Measurements from ENCODE around the gene ZFR2.
A peak's percentile ranks its signal among the peaks of the same experiment; 100 is the strongest.

Gene ZFR2

DNA sequence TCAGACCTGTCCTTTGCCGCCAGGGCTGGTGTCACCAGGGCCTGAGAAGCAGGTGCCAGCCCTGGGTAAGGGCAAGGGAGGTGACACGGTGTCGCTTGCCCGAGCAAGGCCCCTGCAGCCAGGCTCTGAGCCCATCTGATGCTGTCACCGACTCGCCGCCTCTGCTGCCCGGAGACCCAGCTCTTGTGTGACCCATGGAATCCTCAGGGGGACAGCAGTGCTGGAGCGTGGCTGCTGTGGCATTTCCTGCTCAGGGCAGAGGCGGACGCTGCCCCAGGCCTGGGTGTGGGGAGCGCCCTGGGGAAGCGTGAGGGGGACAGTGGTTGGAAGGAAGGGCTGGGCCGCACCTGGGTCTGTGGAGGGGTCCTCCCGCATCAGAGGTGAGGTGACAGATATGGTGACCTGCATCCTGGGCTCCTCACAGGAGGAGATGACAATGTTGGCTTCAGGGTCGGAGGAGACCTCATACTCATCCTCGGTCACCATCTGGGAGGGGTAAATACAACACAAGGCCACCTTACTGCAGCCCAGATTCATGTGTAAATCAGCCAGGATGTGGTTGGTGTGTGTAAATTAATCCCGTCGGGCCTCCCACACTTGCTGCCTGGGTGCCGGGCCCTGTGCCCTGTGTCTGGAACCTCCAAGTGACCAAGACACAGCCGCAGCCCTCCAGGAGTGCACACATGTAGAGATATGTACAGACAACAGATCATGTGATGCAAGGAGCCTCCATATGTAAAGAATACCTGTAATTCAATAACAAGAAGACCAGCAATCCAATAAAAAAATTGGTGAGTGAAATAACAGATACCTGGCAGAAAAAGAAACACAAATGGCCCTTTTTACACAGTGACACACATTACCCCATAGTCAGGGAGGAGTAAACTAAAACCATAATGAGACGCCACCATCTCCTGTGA is 55.1 kb downstream of the ZFR2 start:
- Histone ChIP-seq H3K4me3 (ENCODE audit: low read length) (no peak overlapping the region), H2AFZ (ENCODE audit: low read depth, low read length) (no peak overlapping the region), H3K4me1 (ENCODE audit: insufficient read depth, low read length) (no peaks in the 10 kb centered on the region), H3K36me3 (ENCODE audit: insufficient read depth, low read length) (no peaks in the 10 kb centered on the region), H3K27me3 (ENCODE audit: insufficient read depth, low read length) (no peaks in the 10 kb centered on the region), H3K9me3 (ENCODE audit: low read length) (no peaks in the 10 kb centered on the region)

DNA sequence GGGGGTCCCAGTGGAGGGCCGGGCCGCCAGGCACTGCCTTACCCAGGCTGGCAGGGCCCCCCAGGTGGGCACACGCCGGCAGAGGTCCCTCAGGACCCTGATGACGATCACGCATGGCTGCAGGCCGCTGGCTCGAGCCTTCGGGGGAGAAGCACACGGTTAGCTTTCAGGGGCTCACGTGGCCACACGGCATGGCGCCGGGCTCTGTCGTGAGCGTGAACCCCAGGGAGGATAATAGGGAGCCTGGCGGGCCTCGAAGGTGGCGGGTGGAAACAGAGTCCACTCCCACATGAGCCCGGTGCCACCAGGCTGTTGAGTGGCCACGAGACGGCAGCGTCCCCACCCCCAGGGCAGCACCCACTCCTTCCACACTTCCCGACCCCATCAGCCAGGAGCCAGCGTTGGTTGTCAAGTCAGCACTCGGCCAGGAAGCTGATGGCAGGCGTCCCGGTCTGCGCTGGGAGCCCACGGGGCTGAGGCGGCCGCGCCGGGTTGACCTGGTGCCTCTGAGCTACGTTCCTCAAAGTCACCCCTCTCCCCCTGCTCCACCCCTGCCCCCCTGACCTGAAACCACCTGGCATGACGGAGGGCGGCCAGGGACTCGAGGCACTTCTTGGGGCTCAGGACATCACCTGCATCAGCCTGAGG is 58.0 kb downstream of the ZFR2 start:
- Histone ChIP-seq H2AFZ (ENCODE audit: low read depth, low read length) (no peak overlapping the region), H3K4me1 (ENCODE audit: insufficient read depth, low read length) (no peaks in the 10 kb centered on the region), H3K36me3 (ENCODE audit: insufficient read depth, low read length) (no peaks in the 10 kb centered on the region), H3K4me3 (ENCODE audit: low read length) (no peak overlapping the region), H3K27me3 (ENCODE audit: insufficient read depth, low read length) (no peaks in the 10 kb centered on the region), H3K9me3 (ENCODE audit: low read length) (no peaks in the 10 kb centered on the region)

DNA sequence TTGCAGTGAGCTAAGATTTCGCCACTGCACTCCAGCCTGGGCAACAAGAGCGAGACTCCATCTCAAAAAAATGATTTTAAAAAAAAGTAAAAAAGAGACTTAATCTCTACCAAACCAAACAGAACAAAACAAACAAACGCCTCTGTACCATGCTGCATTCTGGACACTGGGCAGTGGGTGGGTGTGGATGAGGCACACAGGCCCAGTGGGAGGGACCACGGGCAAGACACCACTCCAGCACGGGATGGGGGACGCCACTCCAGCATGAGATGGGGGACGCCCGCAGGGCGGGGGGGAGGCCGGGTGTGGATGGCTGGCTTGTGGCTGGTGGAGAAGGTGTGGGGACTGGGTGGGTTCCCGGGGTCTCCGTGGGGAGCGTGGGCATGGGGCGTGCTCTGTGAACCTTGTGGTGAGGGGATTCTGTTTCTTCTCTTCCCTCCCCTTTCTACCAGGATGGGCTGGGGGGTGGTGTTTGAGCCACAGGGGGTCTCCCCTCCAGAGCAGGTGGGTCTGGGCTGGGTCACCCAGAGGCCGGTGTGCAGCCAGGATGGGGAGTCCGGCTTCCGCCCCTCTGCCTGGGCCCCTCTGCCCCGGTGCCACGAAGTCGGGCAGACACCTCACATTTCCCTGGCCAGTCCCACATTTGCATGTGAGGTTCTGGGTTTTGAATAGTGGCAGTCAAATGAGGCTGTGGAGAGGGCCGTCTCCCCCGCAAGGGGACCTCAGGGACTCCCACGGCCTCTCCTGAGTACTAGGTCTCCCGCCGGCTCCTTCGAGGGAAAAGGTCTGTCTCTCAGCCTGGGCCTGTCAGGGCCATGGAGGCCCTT is 58.7 kb downstream of the ZFR2 start:
- H3K36me3 ChIP-seq (ENCODE audit: insufficient read depth, low read length) = no peaks in the 10 kb centered on the region
- no peak overlapping the region for H3K4me3 ChIP-seq (ENCODE audit: low read length)
- no peaks in the 10 kb centered on the region for H3K9me3 ChIP-seq (ENCODE audit: low read length)
- peaks cover 5% of the 10 kb centered on the region for H3K27me3 ChIP-seq (ENCODE audit: insufficient read depth, low read length)
- no peaks in the 10 kb centered on the region for H3K4me1 ChIP-seq (ENCODE audit: insufficient read depth, low read length)
- H2AFZ ChIP-seq (ENCODE audit: low read depth, low read length) = no peak overlapping the region

DNA sequence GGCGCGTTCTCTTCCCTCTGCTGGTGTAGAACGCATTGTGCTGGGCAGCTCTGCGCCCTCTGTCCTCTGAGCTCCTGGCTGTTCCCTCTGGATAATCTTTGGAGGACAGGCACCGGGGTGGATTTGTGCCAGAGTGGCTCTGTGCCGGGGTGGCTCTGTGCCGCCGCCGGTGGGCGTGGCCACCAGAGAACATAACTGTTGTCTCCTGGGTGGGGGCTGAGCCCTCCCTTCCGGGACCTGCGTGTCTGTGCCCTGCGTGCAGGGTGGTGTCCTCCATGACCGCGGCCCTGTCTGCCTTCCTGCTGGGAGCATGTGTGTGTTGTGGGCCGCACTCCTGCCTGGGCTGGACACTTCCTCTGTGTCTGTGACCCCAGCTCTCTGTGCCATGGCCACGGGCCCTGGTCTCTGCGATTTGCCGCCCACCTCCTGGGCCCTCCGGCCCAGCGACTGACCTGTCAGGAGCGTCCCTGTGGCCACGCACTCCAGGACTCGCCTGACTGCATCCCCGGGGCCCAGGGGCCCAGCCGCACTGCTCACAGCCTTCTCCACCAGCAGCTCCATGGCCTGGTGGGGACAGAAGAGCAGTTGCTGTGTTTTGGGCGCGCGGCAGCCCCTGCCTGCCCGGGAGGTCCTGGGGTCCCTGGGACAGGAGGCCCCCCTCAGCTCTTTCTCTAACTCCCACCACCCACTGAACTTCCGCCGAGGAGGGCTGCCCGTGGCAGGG is 60.3 kb downstream of the ZFR2 start:
- Histone ChIP-seq H3K4me1 (ENCODE audit: insufficient read depth, low read length) (no peaks in the 10 kb centered on the region), H2AFZ (ENCODE audit: low read depth, low read length) (no peak overlapping the region), H3K9me3 (ENCODE audit: low read length) (no peaks in the 10 kb centered on the region), H3K4me3 (ENCODE audit: low read length) (no peak overlapping the region), H3K27me3 (ENCODE audit: insufficient read depth, low read length) (peaks cover 12% of the 10 kb centered on the region), H3K36me3 (ENCODE audit: insufficient read depth, low read length) (no peaks in the 10 kb centered on the region)

DNA sequence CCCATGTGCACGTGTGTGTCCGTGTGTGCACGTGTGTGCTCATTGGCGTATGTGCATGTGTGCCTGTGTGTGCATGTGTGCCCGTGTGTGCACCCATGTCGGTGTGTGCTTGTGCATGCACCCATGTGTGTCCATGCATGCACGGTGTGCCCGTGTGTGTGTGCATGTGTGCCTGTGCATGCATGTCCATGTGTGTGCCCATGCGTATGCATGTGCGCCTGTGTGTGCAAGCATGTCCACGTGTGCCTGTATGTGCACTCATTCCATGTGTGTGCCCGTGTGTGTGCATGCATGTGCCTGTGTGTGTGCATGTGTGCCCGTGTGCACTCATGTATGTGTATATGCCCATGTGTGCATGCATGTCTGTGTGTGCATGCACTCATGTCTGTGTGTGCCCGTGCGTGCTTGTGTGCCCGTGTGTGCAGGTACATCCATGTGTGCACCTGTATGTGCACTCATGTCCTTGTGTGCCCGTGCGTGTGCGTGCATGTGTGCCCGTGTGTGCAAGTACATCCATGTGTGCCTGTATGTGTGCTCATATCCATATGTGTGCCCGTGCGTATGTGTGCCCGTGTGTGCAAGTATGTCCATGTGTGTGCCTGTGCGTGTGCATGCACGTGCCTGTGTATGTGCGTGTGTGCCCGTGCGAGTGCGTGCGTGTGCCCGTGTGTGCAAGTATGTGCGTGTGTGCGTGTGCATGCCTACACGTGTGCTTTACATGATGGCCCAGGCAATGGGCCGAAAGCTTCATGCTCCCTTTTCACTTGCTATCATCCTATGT is 61.1 kb downstream of the ZFR2 start:
- Histone ChIP-seq H3K4me3 (ENCODE audit: low read length) (no peak overlapping the region), H3K27me3 (ENCODE audit: insufficient read depth, low read length) (peaks cover 18% of the 10 kb centered on the region), H3K9me3 (ENCODE audit: low read length) (no peaks in the 10 kb centered on the region), H3K36me3 (ENCODE audit: insufficient read depth, low read length) (no peaks in the 10 kb centered on the region), H3K4me1 (ENCODE audit: insufficient read depth, low read length) (no peaks in the 10 kb centered on the region), H2AFZ (ENCODE audit: low read depth, low read length) (no peak overlapping the region)

DNA sequence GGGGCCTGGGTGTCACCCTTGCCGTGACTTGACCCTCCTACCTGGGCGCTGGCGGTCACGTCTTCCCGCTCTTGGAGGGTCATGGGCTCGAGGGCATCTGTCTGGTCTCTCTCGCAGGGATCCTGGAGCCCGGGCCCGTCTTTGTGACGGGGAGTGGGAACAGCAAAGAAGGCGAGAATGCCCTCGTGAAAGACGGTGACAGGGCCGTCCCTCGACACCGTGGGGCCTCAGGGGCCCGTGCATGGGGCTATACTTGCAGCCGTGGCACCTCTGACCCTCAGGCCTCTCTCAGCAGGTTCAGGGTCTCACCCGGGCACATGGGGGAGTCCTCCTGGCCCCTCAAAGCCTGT is 61.7 kb downstream of the ZFR2 start:
- H2AFZ ChIP-seq (ENCODE audit: low read depth, low read length) = no peak overlapping the region
- H3K9me3 ChIP-seq (ENCODE audit: low read length) = no peaks in the 10 kb centered on the region
- H3K4me3 ChIP-seq (ENCODE audit: low read length) = no peak overlapping the region
- H3K36me3 ChIP-seq (ENCODE audit: insufficient read depth, low read length) = no peaks in the 10 kb centered on the region
- H3K27me3 ChIP-seq (ENCODE audit: insufficient read depth, low read length) = peaks cover 21% of the 10 kb centered on the region
- no peaks in the 10 kb centered on the region for H3K4me1 ChIP-seq (ENCODE audit: insufficient read depth, low read length)

DNA sequence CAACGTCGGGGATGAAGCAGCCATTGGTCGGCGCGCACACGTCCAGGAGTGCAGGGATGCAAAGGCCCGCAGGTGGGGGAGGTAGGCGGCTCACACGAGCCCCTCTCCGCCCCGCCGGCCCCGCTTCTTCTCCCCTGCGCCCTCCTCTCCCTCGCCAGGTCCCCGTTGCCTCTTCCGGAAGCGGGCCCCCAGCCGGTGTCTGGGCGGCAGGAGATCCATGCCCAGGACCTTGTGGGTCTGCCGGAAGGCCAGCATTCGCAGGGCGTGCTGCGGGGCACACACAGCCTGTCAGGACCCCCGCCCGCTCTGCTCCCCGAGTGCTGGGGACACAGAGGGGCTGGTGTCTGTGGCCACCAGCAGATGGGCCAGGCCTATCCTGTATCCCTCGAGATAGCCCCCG is 63.0 kb downstream of the ZFR2 start:
- Histone ChIP-seq H2AFZ (ENCODE audit: low read depth, low read length) (no peak overlapping the region), H3K4me1 (ENCODE audit: insufficient read depth, low read length) (peaks cover 9% of the 10 kb centered on the region), H3K36me3 (ENCODE audit: insufficient read depth, low read length) (no peaks in the 10 kb centered on the region), H3K4me3 (ENCODE audit: low read length) (no peak overlapping the region), H3K9me3 (ENCODE audit: low read length) (no peaks in the 10 kb centered on the region), H3K27me3 (ENCODE audit: insufficient read depth, low read length) (peaks cover 33% of the 10 kb centered on the region)

DNA sequence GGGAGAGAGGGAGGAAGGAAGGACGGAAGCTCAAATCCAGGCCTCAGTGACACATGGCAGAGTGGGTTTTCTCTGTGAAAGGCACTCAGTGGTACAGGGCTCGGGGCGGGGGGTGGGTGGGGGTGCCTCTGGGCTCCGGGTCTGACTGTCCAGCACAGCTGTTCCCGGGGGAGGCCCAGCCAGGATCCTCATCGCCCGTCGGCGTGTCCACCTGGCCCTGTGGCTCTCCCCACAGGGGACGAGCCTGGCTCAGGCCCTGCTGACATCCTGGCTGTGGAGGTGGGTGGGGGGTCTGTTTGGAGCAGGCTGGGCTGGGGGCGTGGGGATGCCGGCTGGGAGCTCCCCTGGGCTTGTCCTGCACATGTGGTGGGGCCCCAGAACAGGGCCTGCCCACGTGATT is 64.4 kb downstream of the ZFR2 start:
- Histone ChIP-seq H3K36me3 (ENCODE audit: insufficient read depth, low read length) (no peaks in the 10 kb centered on the region), H3K4me1 (ENCODE audit: insufficient read depth, low read length) (peaks cover 9% of the 10 kb centered on the region), H2AFZ (ENCODE audit: low read depth, low read length) (no peak overlapping the region), H3K27me3 (ENCODE audit: insufficient read depth, low read length) (peaks cover 36% of the 10 kb centered on the region), H3K9me3 (ENCODE audit: low read length) (no peaks in the 10 kb centered on the region), H3K4me3 (ENCODE audit: low read length) (no peak overlapping the region)

DNA sequence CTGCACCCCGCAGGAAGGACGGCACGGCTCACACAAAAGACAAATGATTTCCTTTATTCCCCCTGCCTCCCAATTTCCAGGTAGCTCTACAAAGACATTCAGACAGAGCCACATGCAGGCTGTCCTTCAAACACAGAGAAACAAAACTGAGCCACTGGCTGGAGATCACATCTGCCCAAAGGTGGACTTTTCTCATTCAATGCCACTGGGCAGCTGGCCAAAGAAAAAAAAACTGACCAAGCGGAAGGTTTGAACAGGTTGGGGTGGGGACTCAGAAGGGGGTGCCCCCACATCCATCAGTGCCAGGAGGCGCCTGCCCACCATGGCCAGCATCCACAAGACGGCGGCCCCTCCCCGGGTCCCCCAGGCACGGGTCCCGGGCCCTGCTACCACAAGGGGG is 64.9 kb downstream of the ZFR2 start:
- Histone ChIP-seq H3K4me3 (ENCODE audit: low read length) (no peak overlapping the region), H3K4me1 (ENCODE audit: insufficient read depth, low read length) (peaks cover 9% of the 10 kb centered on the region), H3K27me3 (ENCODE audit: insufficient read depth, low read length) (peaks cover 40% of the 10 kb centered on the region), H3K36me3 (ENCODE audit: insufficient read depth, low read length) (no peaks in the 10 kb centered on the region), H2AFZ (ENCODE audit: low read depth, low read length) (no peak overlapping the region), H3K9me3 (ENCODE audit: low read length) (no peaks in the 10 kb centered on the region)

DNA sequence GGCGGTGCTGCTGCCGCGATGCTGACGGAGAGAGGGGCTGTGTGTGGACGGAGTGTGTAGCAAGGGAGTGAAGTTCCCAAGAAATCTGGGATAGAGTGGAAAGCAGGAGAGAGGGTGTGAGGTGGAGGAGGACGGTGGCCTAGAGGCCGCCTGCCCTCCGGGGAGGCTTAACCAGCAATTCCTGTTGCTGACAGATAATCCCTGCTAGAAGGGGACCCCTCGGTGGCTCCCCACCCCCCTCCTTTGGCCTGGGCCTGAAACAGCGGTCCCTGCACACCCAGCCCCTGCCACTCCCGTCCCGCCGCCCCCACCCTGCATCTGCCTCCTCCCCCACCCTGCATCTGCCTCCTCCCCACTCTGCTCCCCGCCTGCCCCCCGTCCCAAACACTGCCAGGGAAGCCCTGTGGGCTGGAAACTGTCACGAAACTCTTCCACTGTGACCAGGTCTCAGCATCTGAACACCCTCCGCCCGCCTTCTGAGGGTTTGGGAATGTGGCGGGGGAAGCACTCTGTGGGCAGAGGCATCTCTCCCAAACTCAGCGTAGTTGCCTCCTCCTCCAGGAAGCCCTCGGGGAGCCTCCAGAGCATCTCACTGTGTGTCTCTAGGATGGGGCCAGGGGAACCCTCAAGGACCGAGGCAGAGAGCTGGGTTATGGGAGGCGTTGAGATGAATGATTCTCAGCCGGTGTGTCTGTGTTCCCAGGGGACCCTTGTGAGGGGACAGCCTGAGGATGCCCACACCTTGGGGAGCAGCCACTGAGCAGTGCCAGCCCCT is 65.5 kb downstream of the ZFR2 start:
- Histone ChIP-seq H3K27me3 (ENCODE audit: insufficient read depth, low read length) (peaks cover 41% of the 10 kb centered on the region), H3K4me3 (ENCODE audit: low read length) (no peak overlapping the region), H3K36me3 (ENCODE audit: insufficient read depth, low read length) (no peaks in the 10 kb centered on the region), H2AFZ (ENCODE audit: low read depth, low read length) (no peak overlapping the region), H3K9me3 (ENCODE audit: low read length) (no peaks in the 10 kb centered on the region), H3K4me1 (ENCODE audit: insufficient read depth, low read length) (peaks cover 9% of the 10 kb centered on the region)

DNA sequence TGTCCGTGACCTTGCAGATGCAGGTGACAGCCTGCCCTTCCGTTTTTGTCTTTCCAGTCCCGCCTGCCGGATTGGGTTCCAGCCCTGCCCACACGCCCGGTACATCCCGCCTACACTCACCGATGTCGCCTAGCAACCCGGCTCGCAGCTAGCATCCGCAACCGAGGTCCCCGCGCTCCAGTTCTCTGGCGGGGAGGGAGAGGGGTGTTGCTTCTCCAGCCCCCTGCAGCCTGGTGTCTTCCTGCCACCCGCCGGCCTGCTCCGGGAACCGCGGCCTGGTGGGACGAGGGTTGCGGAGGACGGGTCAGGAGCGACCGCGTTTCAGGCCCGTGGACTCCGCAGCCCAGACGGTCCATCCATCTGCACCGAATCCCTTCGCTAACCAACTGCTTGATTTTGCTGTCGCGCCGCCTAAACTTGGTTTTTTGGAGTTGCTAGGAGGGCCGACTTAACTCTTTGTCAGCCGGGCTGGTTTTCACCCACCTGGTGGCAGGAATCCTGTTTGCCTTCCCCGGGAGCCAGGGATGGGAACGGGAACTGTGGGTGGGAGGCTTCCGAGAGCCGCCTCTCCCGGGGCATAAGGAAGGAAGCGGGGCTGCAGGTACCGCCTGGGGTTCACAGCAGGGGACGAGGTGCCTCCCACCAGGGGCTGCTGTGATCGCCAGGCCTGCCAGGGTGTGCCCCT is 67.3 kb downstream of the ZFR2 start:
- H3K4me1 ChIP-seq (ENCODE audit: insufficient read depth, low read length) = peaks cover 9% of the 10 kb centered on the region
- H3K36me3 ChIP-seq (ENCODE audit: insufficient read depth, low read length) = no peaks in the 10 kb centered on the region
- H3K9me3 ChIP-seq (ENCODE audit: low read length) = no peaks in the 10 kb centered on the region
- peak overlapping the region; percentile 10 for H3K4me3 ChIP-seq (ENCODE audit: low read length)
- H3K27me3 ChIP-seq (ENCODE audit: insufficient read depth, low read length) = peaks cover 41% of the 10 kb centered on the region
- H2AFZ ChIP-seq (ENCODE audit: low read depth, low read length) = peak overlapping the region; percentile 52
